Muscle layer of colon (tissue), 2 donors: ENCODE results near the gene SLC22A23.

Experiments used
- H3K27ac ChIP-seq: one replicate; pipeline ENCODE4 v1.7.0; 2013; ENCODE audit warnings: low read depth, mild to moderate bottlenecking, low read length, moderate library complexity
- H3K27me3 ChIP-seq, 2 donors: one replicate each; pipeline ENCODE4 v1.7.0; 2013; ENCODE audit warnings: low read length in 2 of 2, mild to moderate bottlenecking in 2 of 2; ENCODE audit not compliant: insufficient read depth in 2 of 2, control insufficient read depth in 1 of 2
- H3K36me3 ChIP-seq: one replicate; pipeline ENCODE4 v1.7.0; 2013; ENCODE audit warnings: mild to moderate bottlenecking, low read length; ENCODE audit not compliant: insufficient read depth
- H3K4me1 ChIP-seq: one replicate; pipeline ENCODE4 v1.7.0; 2013; ENCODE audit warnings: mild to moderate bottlenecking, low read length; ENCODE audit not compliant: insufficient read depth
- H3K4me3 ChIP-seq, 2 donors: one replicate each; pipeline ENCODE4 v1.7.0; 2013; ENCODE audit warnings: low read length in 2 of 2, low read depth in 1 of 2, mild to moderate bottlenecking in 1 of 2, moderate library complexity in 1 of 2
- H3K9ac ChIP-seq: one replicate; pipeline ENCODE4 v1.7.0; 2013; ENCODE audit warnings: low read length
- H3K9me3 ChIP-seq: one replicate; pipeline ENCODE4 v1.7.0; 2013; ENCODE audit warnings: mild to moderate bottlenecking, low read length
- donor health status: abdominal sarcoma.
- donor health status: Adenocarcinoma of cecum.

The SLC22A23 gene

GRCh38 chr6:3297909-3298308 is 158.9 kb downstream of the SLC22A23 start:
- no peaks in the 10 kb centered on the region for H3K4me1 ChIP-seq
- H3K4me3 ChIP-seq = no peak overlapping the region
- H3K27ac ChIP-seq = no peak overlapping the region
- H3K36me3 ChIP-seq = no peaks in the 10 kb centered on the region
- no peaks in the 10 kb centered on the region for H3K9me3 ChIP-seq
- no peak overlapping the region for H3K9ac ChIP-seq
- H3K27me3 ChIP-seq = no peaks in the 10 kb centered on the region

- Histone ChIP-seq H3K4me3 (no peak overlapping the region), H3K27ac (no peak overlapping the region), H3K9ac (no peak overlapping the region), H3K9me3 (no peaks in the 10 kb centered on the region), H3K4me1 (no peaks in the 10 kb centered on the region), H3K27me3 (no peaks in the 10 kb centered on the region), H3K36me3 (no peaks in the 10 kb centered on the region)
Observed at GRCh38 chr6:3297006-3297405, 159.8 kb downstream of the SLC22A23 start.

DNA sequence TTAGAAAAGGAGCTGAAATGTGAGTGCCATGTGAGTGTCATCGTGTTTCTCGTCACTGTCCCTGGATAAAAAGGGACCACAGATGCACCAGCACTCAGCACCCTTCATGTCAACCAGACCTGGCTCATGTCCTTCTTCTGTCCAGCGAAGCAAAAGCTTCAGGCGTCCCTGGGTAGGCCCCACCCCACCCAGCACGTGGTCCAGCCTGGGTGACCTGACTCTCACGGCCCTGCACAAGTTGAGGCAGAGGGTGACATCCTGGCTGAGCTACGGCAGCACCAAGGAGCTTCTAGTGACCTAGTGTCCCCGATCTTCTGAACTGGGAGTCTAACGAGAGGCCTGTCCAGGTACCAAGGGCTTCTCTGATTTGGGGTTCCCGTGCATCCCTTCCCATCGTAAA is 160.3 kb downstream of the SLC22A23 start:
- Histone ChIP-seq H3K27me3 (no peaks in the 10 kb centered on the region), H3K4me3 (no peak overlapping the region), H3K27ac (no peak overlapping the region), H3K36me3 (no peaks in the 10 kb centered on the region), H3K4me1 (no peaks in the 10 kb centered on the region), H3K9me3 (no peaks in the 10 kb centered on the region), H3K9ac (no peak overlapping the region)

GRCh38 chr6:3296078-3296477 is 160.8 kb downstream of the SLC22A23 start:
- H3K4me1 ChIP-seq = no peaks in the 10 kb centered on the region
- no peak overlapping the region for H3K9ac ChIP-seq
- H3K27me3 ChIP-seq = no peaks in the 10 kb centered on the region
- H3K27ac ChIP-seq = no peak overlapping the region
- H3K4me3 ChIP-seq = no peak overlapping the region
- H3K9me3 ChIP-seq = no peaks in the 10 kb centered on the region
- no peaks in the 10 kb centered on the region for H3K36me3 ChIP-seq

DNA sequence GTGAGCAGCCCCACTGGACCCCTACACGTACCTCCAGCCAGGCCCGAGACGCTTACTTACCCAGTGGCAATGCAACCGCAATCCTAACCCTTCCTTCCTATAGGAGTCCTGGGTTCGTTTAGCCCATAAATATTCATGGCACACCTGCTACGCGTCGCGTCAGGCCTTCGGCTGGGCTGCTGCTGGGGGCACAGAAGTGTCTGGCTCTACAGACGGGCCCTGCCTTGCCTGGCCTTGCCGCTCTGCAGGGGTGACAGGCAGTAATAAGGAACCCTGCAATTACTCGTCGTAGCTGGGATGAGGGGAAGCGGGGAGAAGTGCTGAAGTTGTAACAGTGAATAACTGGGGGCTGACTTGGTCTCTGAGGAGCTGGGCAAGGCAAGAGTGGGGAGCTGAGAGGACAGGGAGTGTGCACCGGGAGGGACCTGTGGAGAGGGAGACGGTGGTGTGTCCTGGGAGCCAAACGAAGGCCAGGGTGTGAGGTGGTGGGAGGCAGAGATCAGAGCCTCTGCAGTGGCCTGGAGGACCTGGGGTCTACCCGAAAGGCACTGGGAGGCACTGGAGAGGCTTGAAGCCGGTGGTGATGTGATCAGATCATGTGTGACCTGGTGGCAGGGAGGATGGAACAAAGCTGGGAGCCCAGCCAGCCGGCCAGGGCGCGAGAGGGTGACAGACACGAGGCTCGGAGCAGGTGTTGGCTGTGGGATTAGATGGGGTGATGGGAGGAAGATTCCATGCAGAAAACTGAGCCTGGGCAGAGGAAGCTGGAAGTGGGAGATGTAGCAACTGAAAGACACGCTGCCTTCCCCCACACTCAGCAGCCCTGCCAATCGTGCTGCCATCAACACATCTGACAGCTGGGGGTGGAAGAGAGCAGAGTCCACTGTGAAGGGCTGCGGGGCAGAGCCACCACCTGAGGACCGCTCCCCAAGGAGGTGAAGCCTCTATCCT is 161.7 kb downstream of the SLC22A23 start:
- Histone ChIP-seq H3K27ac (no peak overlapping the region), H3K27me3 (no peaks in the 10 kb centered on the region), H3K9me3 (no peaks in the 10 kb centered on the region), H3K9ac (no peak overlapping the region), H3K4me1 (no peaks in the 10 kb centered on the region), H3K4me3 (no peak overlapping the region), H3K36me3 (no peaks in the 10 kb centered on the region)

- Histone ChIP-seq H3K4me1 (no peaks in the 10 kb centered on the region), H3K9ac (no peak overlapping the region), H3K27ac (no peak overlapping the region), H3K36me3 (no peaks in the 10 kb centered on the region), H3K9me3 (no peaks in the 10 kb centered on the region), H3K4me3 (no peak overlapping the region), H3K27me3 (no peaks in the 10 kb centered on the region)
Observed at GRCh38 chr6:3294396-3294795, 162.5 kb downstream of the SLC22A23 start.

GRCh38 chr6:3293271-3294155 is 163.3 kb downstream of the SLC22A23 start:
- Histone ChIP-seq H3K9ac (no peak overlapping the region), H3K4me1 (no peaks in the 10 kb centered on the region), H3K27me3 (no peaks in the 10 kb centered on the region), H3K27ac (no peak overlapping the region), H3K9me3 (no peaks in the 10 kb centered on the region), H3K4me3 (no peak overlapping the region), H3K36me3 (no peaks in the 10 kb centered on the region)

- H3K36me3 ChIP-seq = no peaks in the 10 kb centered on the region
- no peak overlapping the region for H3K27ac ChIP-seq
- H3K27me3 ChIP-seq = no peaks in the 10 kb centered on the region
- no peaks in the 10 kb centered on the region for H3K9me3 ChIP-seq
- no peak overlapping the region for H3K9ac ChIP-seq
- no peaks in the 10 kb centered on the region for H3K4me1 ChIP-seq
- H3K4me3 ChIP-seq = no peak overlapping the region
Observed at GRCh38 chr6:3292431-3293197, 164.2 kb downstream of the SLC22A23 start.

GRCh38 chr6:3291987-3292386 is 164.9 kb downstream of the SLC22A23 start:
- Histone ChIP-seq H3K27ac (no peak overlapping the region), H3K9ac (no peak overlapping the region), H3K36me3 (peaks cover 2% of the 10 kb centered on the region), H3K27me3 (no peaks in the 10 kb centered on the region), H3K4me1 (no peaks in the 10 kb centered on the region), H3K9me3 (no peaks in the 10 kb centered on the region), H3K4me3 (no peak overlapping the region)

GRCh38 chr6:3291346-3291745 is 165.5 kb downstream of the SLC22A23 start:
- H3K27me3 ChIP-seq = no peaks in the 10 kb centered on the region
- no peaks in the 10 kb centered on the region for H3K4me1 ChIP-seq
- peaks cover 4% of the 10 kb centered on the region for H3K36me3 ChIP-seq
- no peak overlapping the region for H3K4me3 ChIP-seq
- H3K9ac ChIP-seq = no peak overlapping the region
- no peak overlapping the region for H3K27ac ChIP-seq
- no peaks in the 10 kb centered on the region for H3K9me3 ChIP-seq

DNA sequence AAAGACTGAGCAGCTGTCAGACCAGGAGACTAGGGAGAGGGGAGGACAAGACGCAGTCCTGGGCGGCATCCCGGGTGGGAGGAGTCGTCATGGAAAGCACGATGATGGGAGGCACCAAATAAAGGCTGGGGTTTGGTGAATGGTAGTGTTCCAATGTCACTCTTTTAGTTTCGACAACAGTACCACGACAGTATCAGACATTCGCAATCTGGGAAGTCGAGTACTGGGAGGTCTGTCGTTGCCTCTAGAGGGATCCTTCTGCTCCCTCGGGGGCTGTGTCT is 166.0 kb downstream of the SLC22A23 start:
- Histone ChIP-seq H3K9me3 (no peaks in the 10 kb centered on the region), H3K4me1 (no peaks in the 10 kb centered on the region), H3K4me3 (no peak overlapping the region), H3K27me3 (no peaks in the 10 kb centered on the region), H3K36me3 (peaks cover 4% of the 10 kb centered on the region), H3K9ac (no peak overlapping the region), H3K27ac (no peak overlapping the region)
